Naive thymus-derived CD4-positive, alpha-beta T cell (primary cell): ENCODE data around the gene IMPACT. TPM values are rescaled to one million over a fixed set of nuclear protein-coding genes. Genes with fewer than 3 reads are reported as not detected.

ENCODE experiments used
- ATAC-seq: fragments of 150-1000 bp; cut with Tn5 transposase; 2 replicates; pipeline ENCODE4 v1.10.0; 2021; ENCODE audit warnings: mild to moderate bottlenecking, moderate library complexity
- CTCF ChIA-PET: fragments of 350-600 bp; sonication (Branson Sonifier 250); formaldehyde crosslinking; loops from one replicate; lab custom pipeline; 2021; ENCODE audit warnings: antibody characterized with exemption; lab: Charles Lee
- POLR2A ChIA-PET: fragments of 350-600 bp; sonication (Branson Sonifier 250); formaldehyde crosslinking; loops from one replicate; lab custom pipeline; 2021; ENCODE audit warnings: antibody characterized with exemption, inconsistent platforms; lab: Charles Lee
- DNase-seq, 9 donors: peaks; one replicate each; pipeline versions ENCODE4 v3.0.0 to v3.0.0-alpha.2; 2020 to 2022; ENCODE audit warnings: mixed read lengths in 1 of 9
- H3K27ac ChIP-seq: one replicate; pipeline ENCODE4 v1.7.0; 2013; ENCODE audit warnings: mild to moderate bottlenecking, low read depth, low read length, moderate library complexity
- H3K27me3 ChIP-seq, 2 donors: one replicate each; pipeline ENCODE4 v1.7.0; 2013; ENCODE audit warnings: low read length in 2 of 2, mild to moderate bottlenecking in 2 of 2, moderate library complexity in 2 of 2; ENCODE audit not compliant: control insufficient read depth in 2 of 2, insufficient read depth in 2 of 2
- H3K36me3 ChIP-seq, 3 experiments: 1 replicate in 2 of 3; 2 replicates in 1 of 3; pipeline ENCODE4 v1.7.0; 2013; ENCODE audit warnings: low read length in 3 of 3, mild to moderate bottlenecking in 3 of 3, moderate library complexity in 1 of 3; ENCODE audit not compliant: insufficient read depth in 3 of 3, control insufficient read depth in 2 of 3
- H3K4me1 ChIP-seq, 2 donors: one replicate each; pipeline ENCODE4 v1.7.0; 2013; ENCODE audit warnings: low read length in 2 of 2, mild to moderate bottlenecking in 2 of 2, moderate library complexity in 1 of 2; ENCODE audit not compliant: control insufficient read depth in 2 of 2, insufficient read depth in 2 of 2
- H3K4me3 ChIP-seq: 2 replicates; pipeline ENCODE4 v1.7.0; 2013; ENCODE audit warnings: mild to moderate bottlenecking, low read length
- H3K9me3 ChIP-seq, 3 experiments: 1 replicate in 2 of 3; 2 replicates in 1 of 3; pipeline ENCODE4 v1.7.0; 2013; ENCODE audit warnings: low read length in 3 of 3; ENCODE audit not compliant: control insufficient read depth in 2 of 3
- H3K27ac Mint-ChIP-seq, 9 donors: one replicate each; pipeline ENCODE4 v1.8.0; 2020 to 2022; ENCODE audit warnings: mixed read lengths in 9 of 9, mild to moderate bottlenecking in 8 of 9, moderate library complexity in 5 of 9, inconsistent platforms in 2 of 9
- H3K27me3 Mint-ChIP-seq, 5 donors: one replicate each; pipeline ENCODE4 v1.8.0; 2021 to 2022; ENCODE audit warnings: mixed read lengths in 5 of 5, mild to moderate bottlenecking in 1 of 5
- H3K36me3 Mint-ChIP-seq, 5 donors: one replicate each; pipeline ENCODE4 v1.8.0; 2020 to 2022; ENCODE audit warnings: mixed read lengths in 5 of 5, mild to moderate bottlenecking in 3 of 5, inconsistent platforms in 1 of 5
- H3K4me1 Mint-ChIP-seq, 7 donors: one replicate each; pipeline ENCODE4 v1.8.0; 2020 to 2022; ENCODE audit warnings: mixed read lengths in 7 of 7, mild to moderate bottlenecking in 3 of 7, inconsistent platforms in 1 of 7
- H3K4me3 Mint-ChIP-seq, 10 donors: one replicate each; pipeline ENCODE4 v1.8.0; 2020 to 2022; ENCODE audit warnings: mild to moderate bottlenecking in 10 of 10, mixed read lengths in 10 of 10, moderate library complexity in 6 of 10, inconsistent platforms in 2 of 10
- H3K9me3 Mint-ChIP-seq, 11 donors: one replicate each; pipeline ENCODE4 v1.8.0; 2020 to 2022; ENCODE audit warnings: mixed read lengths in 11 of 11, mild to moderate bottlenecking in 4 of 11, inconsistent platforms in 1 of 11, moderate library complexity in 1 of 11
- intact Hi-C, 2 donors: fragments of 100-400 bp; cut with micrococcal nuclease; formaldehyde crosslinking; loops; one replicate each; pipeline ENCODE4 v1.15.1; 2023
- polyA plus RNA-seq, 2 donors: library from polyadenylated mRNA; unstranded; fragments of 300-500 nt; fragmentation: Illumina TruSeq; gene quantifications; one replicate each; pipeline ENCODE4 v1.2.3, GENCODE V29; 2021
- total RNA-seq, 6 experiments: library from RNA in 5 of 6; stranded (reverse) in 5 of 6; gene quantifications; 1 replicate in 5 of 6; 2 replicates in 1 of 6; pipeline ENCODE4 v1.2.3 and lab custom pipeline; 2021 to 2026

Gene IMPACT
- total and polyA plus RNA-seq, 7 experiments from 2014 or later, result 7.8 to 21.1 (median 15.5) TPM

DNA sequence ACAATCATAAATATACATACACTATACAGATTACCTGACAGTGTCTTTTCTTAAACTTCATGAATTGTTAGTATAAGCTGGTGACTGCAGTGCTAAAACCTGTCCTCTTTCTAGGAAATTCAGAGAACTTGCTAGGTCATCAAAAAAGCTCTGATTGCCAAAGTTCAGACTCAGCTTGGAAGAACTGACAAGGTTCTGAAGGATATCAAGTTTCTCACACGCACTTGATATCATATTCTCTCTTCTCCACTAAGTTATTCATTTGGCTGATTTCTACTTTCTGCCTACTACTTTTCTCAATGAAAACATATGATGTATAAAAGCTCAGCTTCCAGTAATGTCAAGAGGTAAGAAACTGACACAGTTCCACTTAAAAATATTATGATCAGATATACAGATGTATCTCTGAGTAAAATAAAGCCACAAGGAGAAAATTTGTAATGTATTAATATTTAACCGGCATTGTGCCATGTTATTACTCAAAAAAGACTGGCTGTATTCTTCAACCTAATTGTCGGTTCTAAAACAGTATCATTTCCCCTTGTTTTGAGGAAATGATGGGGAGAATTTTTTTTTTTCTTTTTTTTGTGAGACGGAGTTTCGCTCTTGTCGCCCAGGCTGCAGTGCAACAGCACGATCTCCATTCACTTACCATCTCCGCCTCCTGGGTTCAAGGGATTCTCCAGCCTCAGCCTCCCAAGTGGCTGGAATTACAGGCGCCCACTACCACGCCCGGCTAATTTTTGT lies 31.2 kb upstream of the IMPACT start:
- Histone ChIP-seq H3K4me3 (no peak overlapping the region), H3K36me3 (no peaks in the 10 kb centered on the region), H3K9me3 (no peaks in the 10 kb centered on the region), H3K27ac (no peak overlapping the region), H3K4me1 (peaks cover 0 to 6% of the 10 kb centered on the region in 2 donors), H3K27me3 (no peaks in the 10 kb centered on the region)
- DNase-seq, result no peak
- ATAC-seq, result no peak
- Mint-ChIP-seq H3K27ac (no peak overlapping the region), H3K4me1 (peaks cover 0 to 24% (median 12%) of the 10 kb centered on the region in 7 donors), H3K27me3 (peaks cover 0 to 34% (median 3%) of the 10 kb centered on the region in 5 donors), H3K36me3 (no peaks in the 10 kb centered on the region), H3K4me3 (no peak overlapping the region), H3K9me3 (no peaks in the 10 kb centered on the region)
- intact Hi-C loops, result loop anchor here (5.0 to 10.0 kb wide), 2 partner anchors 960 to 1697 kb away; partner anchors contain the start of genes SS18 (in 1 of the 2) and ZNF521 (in 1 of the 2)
- CTCF ChIA-PET, result no interaction called here
- POLR2A ChIA-PET, result no interaction called here

DNA sequence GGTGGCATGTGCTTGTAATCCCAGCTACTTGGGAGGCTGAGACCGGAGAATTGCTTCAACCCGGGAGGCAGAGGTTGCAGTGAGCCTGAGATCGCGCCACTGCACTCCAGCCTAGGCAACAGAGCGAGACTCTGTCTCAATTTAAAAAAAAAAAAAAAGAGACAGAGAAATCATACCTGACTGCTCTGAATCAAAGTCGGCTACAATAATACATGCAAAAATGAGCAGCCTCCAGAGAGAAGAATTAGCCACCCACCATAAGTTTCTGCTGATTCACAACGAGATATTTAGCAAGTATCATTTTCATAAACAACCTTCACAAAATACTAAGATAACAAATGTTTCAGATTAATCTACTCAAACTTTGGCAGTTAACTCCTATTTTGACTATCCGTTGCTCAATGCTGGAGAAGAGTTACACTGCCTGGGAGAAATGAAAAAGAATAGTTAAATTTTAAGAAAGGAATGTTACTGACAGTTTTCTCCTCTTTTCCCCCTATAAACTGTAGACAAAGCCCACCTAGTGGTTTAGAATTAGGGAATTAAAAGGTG lies 30.3 kb upstream of the IMPACT start:
- H3K9me3 ChIP-seq, result no peaks in the 10 kb centered on the region
- POLR2A ChIA-PET, result no interaction called here
- ATAC-seq (no peak), DNase-seq (no peak)
- Mint-ChIP-seq H3K27ac (no peak overlapping the region), H3K27me3 (peaks cover 0 to 36% (median 4%) of the 10 kb centered on the region in 5 donors), H3K36me3 (no peaks in the 10 kb centered on the region), H3K9me3 (no peaks in the 10 kb centered on the region), H3K4me1 (peaks cover 0 to 24% (median 12%) of the 10 kb centered on the region in 7 donors), H3K4me3 (peak overlapping the region in 1 of 10 donors; percentile 14)
- H3K4me1 ChIP-seq, result peaks cover 0 to 6% of the 10 kb centered on the region in 2 donors
- intact Hi-C loops, result loop anchor here (2.0 to 10.0 kb wide), 3 partner anchors 31 to 1696 kb away; partner anchors contain the start of genes IMPACT (in 1 of the 2), SS18 (in 1 of the 2) and ZNF521 (in 1 of the 2)
- no peak overlapping the region for H3K27ac ChIP-seq
- no peaks in the 10 kb centered on the region for H3K27me3 ChIP-seq
- CTCF ChIA-PET, result no interaction called here
- no peak overlapping the region for H3K4me3 ChIP-seq
- H3K36me3 ChIP-seq, result no peaks in the 10 kb centered on the region

DNA sequence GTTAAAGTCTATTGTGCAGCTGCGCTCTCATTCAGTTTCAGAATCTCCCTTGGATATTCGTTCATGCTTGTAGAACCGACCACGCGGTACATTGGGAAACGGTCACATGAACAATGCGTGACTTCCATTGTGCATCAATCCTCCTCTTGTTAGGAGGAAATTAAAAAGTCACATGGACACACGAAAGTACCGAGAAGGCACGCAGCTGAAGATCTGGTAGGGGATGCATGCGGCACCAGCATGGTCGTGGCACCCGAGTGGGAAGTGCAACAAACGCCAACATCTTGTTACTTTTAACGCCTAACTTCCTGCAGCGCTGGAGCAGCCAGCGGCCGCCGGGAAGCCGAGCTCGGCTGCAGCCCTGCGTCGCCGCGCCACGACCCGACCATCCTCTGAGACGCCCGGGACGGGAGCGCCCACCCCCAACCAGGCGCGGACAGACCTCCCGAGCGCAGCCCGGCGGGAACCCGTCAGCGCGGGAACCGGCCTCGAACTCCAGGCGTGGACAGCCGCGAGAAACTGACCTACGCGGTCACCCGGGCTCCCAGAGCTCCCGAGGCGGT lies 29.3 kb upstream of the IMPACT start:
- Histone ChIP-seq H3K4me1 (peaks cover 0 to 6% of the 10 kb centered on the region in 2 donors), H3K36me3 (no peaks in the 10 kb centered on the region), H3K9me3 (no peaks in the 10 kb centered on the region), H3K27ac (no peak overlapping the region), H3K4me3 (peak overlapping the region; percentile 71), H3K27me3 (no peaks in the 10 kb centered on the region)
- no peaks in the 10 kb centered on the region for H3K9me3 Mint-ChIP-seq
- POLR2A ChIA-PET, result no interaction called here
- DNase-seq, result peak in 6 of 9 donors; percentile 5 to 25 (median 22)
- no peaks in the 10 kb centered on the region for H3K36me3 Mint-ChIP-seq
- intact Hi-C loops, result loop anchor here (1.0 to 10.0 kb wide), 5 partner anchors 29 to 1695 kb away; partner anchors contain the start of genes IMPACT (in 2 of the 2), SS18 (in 1 of the 2) and ZNF521 (in 1 of the 2)
- H3K27me3 Mint-ChIP-seq, result peaks cover 3 to 39% (median 4%) of the 10 kb centered on the region in 5 donors
- CTCF ChIA-PET, result no interaction called here
- H3K4me3 Mint-ChIP-seq, result peak overlapping the region; percentile 82 to 91 (median 88)
- peak; percentile 43 for ATAC-seq
- H3K27ac Mint-ChIP-seq, result peak overlapping the region in 4 of 9 donors; percentile 1 to 65 (median 11)
- H3K4me1 Mint-ChIP-seq, result peaks cover 0 to 24% (median 12%) of the 10 kb centered on the region in 7 donors

DNA sequence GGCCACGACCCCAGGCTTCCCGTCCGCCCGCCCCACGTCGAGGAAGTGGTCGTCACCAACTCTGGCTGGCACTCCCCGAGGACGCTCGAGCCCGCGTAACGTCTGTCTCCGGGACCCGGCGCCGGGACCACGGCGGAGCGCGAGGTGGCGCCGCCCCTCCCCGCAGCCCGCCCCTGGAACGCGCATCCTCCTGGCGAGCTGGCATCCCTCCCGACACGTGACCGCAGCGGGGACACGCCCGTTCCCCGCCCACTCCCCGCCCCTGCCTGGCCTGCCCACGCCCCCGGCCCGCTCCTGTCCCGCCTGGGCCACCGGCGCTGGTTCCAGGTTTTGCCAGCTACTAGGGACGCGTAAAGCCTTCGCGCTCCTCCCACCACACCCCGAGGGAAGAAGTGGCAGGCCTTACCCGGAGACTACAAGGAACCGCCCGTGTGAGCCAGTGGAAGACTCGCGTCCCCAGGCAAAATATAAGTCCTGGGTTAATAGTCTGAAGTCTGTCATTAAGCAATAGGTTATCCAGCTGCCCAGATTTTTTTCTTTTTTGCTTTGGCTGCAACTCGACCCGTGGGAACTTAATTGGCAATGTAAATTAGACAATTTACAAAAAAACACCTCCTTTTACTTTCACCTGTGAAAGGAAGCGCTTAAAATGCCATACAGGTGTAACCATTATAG lies 28.6 kb upstream of the IMPACT start, which contains the start of gene OSBPL1A:
OSBPL1A (minus strand) TSS at position 131 of the 675 bp plus-strand sequence. CDS start 20,291 bp downstream, outside the sequence.
- H3K4me3 Mint-ChIP-seq, result peak within 1 kb of the TSS; percentile 82 to 91 (median 88)
- no peaks in the 10 kb centered on the region for H3K9me3 ChIP-seq
- peaks cover 0 to 24% (median 12%) of the 10 kb centered on the region in 7 donors for H3K4me1 Mint-ChIP-seq
- no peaks in the 10 kb centered on the region for H3K9me3 Mint-ChIP-seq
- POLR2A ChIA-PET, result interaction anchor here (0.6 to 0.7 kb wide), 2 partner anchors 29 to 33 kb away, joined by 3 to 5 read pairs; partner anchors contain the start of gene IMPACT
- H3K27me3 ChIP-seq, result no peaks in the 10 kb centered on the region
- no peaks in the 10 kb centered on the region for H3K36me3 ChIP-seq
- peak within 1 kb of the TSS in 6 of 9 donors; percentile 7 to 84 (median 33) for H3K27ac Mint-ChIP-seq
- DNase-seq (peak; percentile 50 to 68 (median 63)), ATAC-seq (peak; percentile 95)
- intact Hi-C loops, result loop anchor here (1.0 to 10.0 kb wide), 5 partner anchors 28 to 1694 kb away; partner anchors contain the start of genes IMPACT (in 2 of the 2), SS18 (in 1 of the 2) and ZNF521 (in 1 of the 2)
- CTCF ChIA-PET, result no interaction called here
- no peak within 1 kb of the TSS for H3K27ac ChIP-seq
- H3K27me3 Mint-ChIP-seq, result peaks cover 5 to 40% (median 10%) of the 10 kb centered on the region in 5 donors
- peak within 1 kb of the TSS; percentile 71 for H3K4me3 ChIP-seq
- peaks cover 0 to 6% of the 10 kb centered on the region in 2 donors for H3K4me1 ChIP-seq
- H3K36me3 Mint-ChIP-seq, result no peaks in the 10 kb centered on the region

DNA sequence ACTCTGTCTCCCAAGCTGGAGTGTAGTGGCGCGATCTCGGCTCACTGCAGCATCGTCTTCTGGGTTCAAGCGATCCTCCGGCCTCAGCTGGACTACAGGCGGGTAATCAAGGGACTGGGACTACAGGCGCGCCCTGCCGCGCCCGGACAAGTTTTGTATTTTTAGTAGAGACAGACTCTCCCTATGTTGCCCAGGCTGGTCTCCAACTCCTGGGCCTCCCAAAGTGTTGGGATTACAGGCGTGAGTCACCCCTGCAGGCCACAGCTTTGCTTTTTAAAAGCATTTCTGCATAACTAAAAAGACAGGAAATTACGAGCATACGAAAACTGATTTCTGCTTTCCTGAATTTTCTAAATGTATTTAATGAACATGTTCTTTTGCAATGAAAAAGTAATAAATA lies 27.9 kb upstream of the IMPACT start:
- POLR2A ChIA-PET, result interaction anchor here (0.6 kb wide), 2 partner anchors 32 to 39 kb away, joined by 3 read pairs; no protein-coding TSS in a partner anchor
- CTCF ChIA-PET, result no interaction called here
- Mint-ChIP-seq H3K9me3 (no peaks in the 10 kb centered on the region), H3K36me3 (no peaks in the 10 kb centered on the region), H3K4me3 (peak overlapping the region; percentile 74 to 91 (median 88)), H3K4me1 (peaks cover 0 to 24% (median 12%) of the 10 kb centered on the region in 7 donors), H3K27ac (no peak overlapping the region), H3K27me3 (peaks cover 5 to 40% (median 14%) of the 10 kb centered on the region in 5 donors)
- H3K36me3 ChIP-seq, result no peaks in the 10 kb centered on the region
- H3K27me3 ChIP-seq, result no peaks in the 10 kb centered on the region
- H3K4me1 ChIP-seq, result peaks cover 0 to 6% of the 10 kb centered on the region in 2 donors
- no peaks in the 10 kb centered on the region for H3K9me3 ChIP-seq
- ATAC-seq, result no peak
- H3K27ac ChIP-seq, result no peak overlapping the region
- no peak for DNase-seq
- intact Hi-C loops, result loop anchor here (5.0 to 10.0 kb wide), 2 partner anchors 956 to 1694 kb away; partner anchors contain the start of genes SS18 (in 1 of the 2) and ZNF521 (in 1 of the 2)
- H3K4me3 ChIP-seq, result no peak overlapping the region
